GM12873 (cell line): ENCODE measurements around the gene ACTG2.

Source experiments
- TF ChIP-seq, protein P1 (sequence below): IDR thresholded peaks from 2 replicates; pipeline ENCODE4 v1.5.1; 2012; ENCODE audit warnings: low read depth, mild to moderate bottlenecking, moderate library complexity, low read length, control low read depth; ENCODE audit not compliant: insufficient read depth; ENCODE audit errors: missing control alignments

Gene ACTG2

DNA sequence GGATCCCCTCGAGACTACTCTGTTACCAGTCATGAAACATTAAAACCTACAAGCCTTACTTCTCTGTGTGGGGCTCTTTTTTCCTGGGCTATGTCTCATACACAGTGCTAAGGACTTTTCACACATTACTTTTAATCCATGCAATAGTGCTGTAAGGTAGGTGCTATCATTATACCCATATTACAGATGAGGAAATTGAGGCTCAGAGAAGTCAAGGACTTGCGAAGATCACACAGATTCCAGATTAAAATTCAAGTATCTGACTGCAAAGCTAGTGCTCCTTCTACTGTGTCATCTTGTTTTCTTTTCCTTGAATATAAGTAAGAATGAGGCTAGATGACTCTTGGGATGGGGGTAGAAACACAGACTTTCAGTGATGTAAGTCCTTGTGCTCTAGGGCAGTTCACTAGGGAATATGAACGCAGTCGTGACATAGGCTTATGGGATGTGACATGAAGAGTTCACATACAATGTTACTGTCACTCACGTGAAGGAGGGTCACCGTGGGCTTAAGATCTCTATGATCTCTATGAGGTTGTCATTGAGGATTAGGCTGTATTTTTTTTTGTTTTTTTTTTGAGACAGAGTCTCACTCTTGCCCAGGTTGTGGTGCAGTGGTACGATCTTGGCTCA lies 26.9 kb downstream of the ACTG2 start:
- TF ChIP-seq, protein P1, sequence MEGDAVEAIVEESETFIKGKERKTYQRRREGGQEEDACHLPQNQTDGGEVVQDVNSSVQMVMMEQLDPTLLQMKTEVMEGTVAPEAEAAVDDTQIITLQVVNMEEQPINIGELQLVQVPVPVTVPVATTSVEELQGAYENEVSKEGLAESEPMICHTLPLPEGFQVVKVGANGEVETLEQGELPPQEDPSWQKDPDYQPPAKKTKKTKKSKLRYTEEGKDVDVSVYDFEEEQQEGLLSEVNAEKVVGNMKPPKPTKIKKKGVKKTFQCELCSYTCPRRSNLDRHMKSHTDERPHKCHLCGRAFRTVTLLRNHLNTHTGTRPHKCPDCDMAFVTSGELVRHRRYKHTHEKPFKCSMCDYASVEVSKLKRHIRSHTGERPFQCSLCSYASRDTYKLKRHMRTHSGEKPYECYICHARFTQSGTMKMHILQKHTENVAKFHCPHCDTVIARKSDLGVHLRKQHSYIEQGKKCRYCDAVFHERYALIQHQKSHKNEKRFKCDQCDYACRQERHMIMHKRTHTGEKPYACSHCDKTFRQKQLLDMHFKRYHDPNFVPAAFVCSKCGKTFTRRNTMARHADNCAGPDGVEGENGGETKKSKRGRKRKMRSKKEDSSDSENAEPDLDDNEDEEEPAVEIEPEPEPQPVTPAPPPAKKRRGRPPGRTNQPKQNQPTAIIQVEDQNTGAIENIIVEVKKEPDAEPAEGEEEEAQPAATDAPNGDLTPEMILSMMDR, result no peak

DNA sequence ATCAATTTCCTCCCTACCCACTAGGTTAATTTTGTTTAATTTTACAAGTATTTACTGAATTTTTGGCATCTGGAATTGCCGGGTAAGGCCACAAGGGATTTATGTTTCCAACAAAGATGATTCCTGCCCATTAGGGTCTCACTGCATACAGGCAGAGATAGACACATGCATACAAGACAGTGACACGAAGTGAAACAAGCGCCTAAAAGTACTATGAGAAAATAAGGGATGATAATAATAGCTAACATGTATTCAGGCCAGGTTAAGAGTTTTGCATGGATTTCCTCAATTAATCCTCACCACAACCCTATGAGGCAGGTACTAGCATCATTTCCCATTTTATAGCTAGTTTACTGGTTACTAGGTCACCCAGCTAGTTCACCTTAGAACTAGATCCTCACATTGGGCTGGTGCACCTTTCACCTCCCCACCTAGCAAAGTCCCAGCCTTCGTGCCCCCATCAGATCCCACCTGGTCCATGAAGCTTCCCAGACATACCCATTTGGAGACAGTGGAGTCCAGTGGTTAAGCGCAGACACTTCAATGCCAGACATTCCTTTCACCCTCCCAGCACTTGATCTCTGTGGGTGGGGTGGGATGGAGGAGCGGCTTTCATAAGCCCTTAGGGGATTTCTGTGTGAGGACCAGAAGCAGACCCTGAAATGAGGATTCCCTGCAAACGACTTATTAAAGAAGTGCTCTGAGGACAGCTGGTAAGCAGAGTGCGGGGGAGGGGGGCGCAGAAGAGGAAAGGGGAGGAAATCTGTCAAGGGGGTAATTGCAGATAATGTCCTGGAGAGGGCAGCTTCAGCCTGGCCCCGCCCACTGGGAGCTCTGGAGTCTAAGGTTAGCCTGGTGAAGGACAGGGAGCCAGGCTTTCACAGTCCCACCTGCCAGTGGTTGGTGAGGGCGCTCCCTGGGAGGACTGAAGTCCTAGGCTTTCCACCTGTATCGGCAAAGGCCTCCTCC lies 28.1 kb downstream of the ACTG2 start:
- TF ChIP-seq, protein P1, result peak; percentile 46

DNA sequence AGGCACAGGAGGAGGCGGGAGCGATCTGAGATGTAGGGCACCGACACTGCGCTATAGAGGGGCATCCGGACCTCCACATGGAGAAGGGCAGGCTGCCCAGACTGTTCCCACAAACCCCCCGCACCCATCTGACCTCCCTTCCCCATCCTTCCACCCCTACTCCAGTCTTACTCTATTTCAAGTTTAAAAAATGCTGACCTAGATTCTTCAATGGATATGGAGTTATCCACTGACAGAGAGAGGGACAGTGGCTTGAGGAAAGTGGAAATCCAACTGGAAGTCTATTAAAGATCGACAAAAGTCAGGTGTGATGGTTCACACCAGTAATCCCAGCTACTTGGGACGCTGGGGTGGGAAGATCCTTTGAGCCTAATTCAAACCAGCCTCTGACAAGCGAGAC lies 28.8 kb downstream of the ACTG2 start:
- TF ChIP-seq, protein P1, result no peak

DNA sequence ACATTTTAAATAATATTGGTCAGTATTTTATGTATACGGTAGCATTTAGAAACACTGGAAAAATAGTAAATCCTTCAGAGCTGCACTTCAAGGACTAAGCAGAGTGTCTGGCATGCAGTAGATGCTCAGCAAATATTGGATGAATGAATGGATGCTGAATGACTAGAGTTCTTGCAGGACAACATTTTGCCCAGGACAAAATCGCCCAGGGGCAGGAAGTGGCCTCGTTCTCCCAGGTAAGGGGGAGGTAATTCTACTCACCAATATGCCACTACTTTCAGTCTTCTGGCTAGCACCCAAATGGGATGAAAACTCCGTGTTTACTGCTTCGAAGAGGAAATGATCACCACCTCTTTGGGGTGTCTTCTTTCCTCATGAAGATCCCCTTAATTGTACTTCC lies 29.9 kb downstream of the ACTG2 start:
- TF ChIP-seq, protein P1, result no peak

DNA sequence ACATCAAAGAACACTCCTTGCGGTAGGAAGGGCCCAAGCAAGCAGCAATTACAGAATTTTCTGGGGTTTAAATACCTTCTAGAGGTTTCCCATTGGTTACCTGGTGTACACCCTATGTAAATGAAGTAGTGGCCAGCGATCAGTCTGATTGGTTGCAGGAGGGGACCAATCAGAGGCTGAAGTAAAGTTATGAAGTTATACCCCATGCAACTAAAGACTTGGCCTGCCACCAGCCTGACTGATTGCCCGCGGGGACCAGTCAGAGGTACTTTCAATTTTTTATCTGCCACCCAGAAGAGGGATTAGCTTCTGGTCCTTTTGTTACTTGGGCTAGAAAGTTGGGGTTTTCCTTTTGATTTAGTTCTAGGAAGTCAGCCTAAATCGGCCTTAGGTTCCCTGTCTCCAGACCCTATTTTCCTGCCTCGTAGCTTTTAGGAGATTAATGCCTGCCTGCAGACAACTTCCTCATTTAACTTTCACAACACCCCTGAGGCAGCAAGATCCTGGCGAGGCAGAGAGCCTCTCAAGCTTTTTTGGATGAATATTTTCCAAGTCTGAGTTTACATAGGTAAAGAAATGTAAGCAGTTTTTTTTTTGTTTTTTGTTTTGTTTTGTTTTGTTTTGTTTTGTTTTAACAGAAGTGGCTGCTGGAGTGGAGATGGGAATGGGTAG lies 32.4 kb downstream of the ACTG2 start:
- TF ChIP-seq, protein P1, result no peak

DNA sequence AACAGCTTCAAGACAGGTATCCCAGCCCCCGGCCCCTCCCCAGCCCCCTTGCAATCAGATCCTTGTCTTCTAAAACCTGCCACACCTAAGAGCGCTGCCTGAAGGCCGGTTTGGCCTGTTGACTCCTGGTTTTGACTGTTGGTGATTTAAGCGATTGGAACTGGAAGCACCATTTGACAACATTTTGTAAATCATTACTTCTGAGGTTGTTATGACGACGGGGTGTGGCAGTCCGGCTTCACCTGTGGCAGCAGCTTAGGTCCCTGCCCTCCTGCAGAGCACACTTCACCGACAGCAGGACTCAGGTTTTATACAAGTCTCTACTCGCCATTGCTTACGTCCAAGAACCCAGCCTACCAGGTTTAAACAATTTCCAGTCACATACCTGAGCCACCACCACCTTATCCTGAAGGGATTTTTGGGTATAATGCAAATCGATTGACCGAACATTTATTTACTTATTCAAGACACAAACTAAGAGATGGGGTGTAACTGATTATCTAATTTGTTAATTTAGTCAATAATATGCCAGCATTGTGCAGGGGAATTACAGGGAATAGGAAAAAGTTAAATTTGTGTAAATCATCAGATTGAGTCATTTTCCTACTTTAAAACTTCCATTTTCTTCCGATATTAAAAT lies 33.2 kb downstream of the ACTG2 start:
- TF ChIP-seq, protein P1, result no peak
